LNCAP (cell line): ENCODE measurements around the gene HIVEP3.

ENCODE experiments used
- TF ChIP-seq, protein P1 (sequence below): fragments of 450-650 bp; IDR thresholded peaks from 2 replicates; pipeline ENCODE4 v1.5.1; 2017; ENCODE audit warnings: mild to moderate bottlenecking

HIVEP3 gene

DNA sequence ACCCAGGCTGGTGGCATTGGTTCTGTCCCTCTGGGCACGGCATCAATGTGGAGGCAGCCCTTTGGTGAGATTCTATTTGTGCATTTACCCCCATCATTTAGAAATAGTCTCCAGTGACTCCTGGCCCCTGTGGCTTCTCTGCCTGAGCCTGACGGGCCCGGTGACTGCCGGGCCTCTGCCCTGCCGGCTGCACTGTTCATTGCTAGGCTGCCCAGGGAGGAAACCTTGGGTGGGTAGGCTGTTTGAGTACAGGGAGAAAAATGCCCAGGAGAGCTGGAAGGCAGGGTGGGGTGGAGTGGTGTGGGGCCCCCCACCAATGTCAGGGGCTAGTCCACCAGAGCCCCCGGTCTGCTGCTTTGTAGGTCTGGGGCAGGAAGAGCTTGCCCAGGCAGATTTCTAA, 410.9 kb downstream of the HIVEP3 start:
- TF ChIP-seq, protein P1, sequence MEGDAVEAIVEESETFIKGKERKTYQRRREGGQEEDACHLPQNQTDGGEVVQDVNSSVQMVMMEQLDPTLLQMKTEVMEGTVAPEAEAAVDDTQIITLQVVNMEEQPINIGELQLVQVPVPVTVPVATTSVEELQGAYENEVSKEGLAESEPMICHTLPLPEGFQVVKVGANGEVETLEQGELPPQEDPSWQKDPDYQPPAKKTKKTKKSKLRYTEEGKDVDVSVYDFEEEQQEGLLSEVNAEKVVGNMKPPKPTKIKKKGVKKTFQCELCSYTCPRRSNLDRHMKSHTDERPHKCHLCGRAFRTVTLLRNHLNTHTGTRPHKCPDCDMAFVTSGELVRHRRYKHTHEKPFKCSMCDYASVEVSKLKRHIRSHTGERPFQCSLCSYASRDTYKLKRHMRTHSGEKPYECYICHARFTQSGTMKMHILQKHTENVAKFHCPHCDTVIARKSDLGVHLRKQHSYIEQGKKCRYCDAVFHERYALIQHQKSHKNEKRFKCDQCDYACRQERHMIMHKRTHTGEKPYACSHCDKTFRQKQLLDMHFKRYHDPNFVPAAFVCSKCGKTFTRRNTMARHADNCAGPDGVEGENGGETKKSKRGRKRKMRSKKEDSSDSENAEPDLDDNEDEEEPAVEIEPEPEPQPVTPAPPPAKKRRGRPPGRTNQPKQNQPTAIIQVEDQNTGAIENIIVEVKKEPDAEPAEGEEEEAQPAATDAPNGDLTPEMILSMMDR, result no peak

DNA sequence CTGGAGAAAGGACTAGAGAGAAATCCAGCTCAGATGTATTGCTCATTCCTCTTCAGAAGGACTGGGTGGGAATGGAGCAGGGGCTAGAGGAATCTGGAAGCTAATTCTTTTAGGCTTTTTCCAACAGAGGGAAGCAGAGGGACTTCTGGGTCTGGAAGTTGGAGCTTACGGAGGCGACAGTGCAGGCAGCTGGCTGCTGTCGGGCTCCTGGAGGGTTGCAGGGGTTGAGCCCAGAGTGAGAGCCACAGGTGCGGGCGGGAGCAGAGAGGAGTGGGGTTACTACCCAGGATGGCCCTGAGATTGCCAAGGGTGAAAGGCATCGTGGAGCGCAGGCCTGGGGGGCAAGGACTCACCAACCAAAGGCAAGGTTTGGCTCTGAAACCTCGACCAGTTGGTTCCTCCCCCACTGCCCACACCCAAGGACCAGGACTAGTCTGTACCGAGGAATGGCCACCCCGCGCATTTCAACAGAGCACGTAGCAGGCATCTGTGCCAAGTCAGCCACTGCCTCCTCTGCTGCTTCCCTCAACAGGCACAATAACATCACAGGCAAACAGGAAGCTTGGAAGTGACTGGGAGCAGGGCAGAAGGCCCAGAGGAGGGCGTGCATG, 411.5 kb downstream of the HIVEP3 start:
- TF ChIP-seq, protein P1, result no peak

DNA sequence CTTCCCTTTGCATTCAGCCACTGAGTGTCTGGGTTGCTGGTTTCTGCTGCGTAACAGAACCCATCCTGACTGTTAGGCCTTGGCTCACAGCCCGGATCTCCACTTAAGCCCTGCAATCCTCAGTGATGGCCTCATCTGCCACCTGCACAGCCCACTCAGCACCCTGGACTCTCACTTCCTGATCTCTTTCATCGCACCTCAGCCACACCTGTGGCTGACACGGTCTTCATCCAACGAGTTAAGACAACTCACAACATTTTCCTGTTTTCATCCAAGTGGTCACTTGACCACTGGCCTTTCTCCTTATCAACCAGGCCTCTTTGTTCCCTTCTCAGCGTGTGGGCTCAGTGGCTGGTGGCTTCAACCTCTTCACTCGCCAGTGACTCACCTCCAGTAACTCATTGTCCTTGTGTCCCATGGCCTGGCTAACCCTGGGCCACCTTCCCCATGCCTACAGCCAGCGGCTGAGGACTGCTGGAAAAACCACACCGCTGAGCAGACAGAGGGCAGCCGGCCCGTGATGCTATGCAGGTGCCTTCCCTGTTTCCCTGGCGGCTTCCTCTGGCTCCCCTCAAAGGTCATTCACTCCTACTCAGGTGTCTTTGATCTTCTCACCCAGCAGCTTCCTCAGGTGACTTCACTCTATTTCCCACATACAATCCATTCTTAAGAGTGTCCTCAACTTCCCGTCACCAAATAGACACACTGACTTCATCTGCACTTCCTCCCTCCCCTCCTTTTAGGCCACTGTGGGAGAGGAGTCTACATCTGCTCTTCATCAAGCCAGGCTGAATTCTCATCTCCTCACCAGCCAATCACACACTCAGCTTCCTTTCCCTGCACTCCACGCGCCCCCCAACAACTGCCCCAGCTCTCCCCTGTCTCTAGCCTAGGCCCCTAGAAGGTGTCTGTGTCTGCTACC, 414.3 kb downstream of the HIVEP3 start:
- TF ChIP-seq, protein P1, result no peak

DNA sequence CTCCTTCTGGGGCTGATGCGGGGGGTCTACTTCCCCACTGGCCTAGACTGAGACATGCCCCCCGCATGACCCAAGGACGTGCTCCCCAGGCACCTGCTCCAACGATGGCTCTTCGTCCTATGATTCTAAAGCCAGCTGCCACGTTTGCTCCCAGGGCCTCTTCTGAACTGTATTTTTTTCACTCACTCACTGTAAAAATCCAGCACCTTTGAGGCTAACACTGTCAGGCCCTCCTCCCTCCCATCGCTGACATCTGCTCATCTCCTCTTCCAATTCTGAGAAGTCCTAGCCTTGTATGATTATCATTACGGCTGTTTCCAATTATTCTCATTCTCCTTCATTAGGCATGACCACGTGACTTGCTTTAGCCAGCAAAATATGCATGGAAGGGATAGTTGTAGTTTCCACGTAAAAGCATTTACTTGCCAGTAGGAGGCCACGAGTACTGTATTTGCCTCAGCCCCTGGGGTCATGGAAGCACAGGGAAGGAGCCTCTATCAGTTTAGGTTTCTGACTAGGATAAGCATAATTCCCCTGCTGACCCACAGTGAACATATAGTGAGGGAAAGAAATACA, 415.1 kb downstream of the HIVEP3 start:
- TF ChIP-seq, protein P1, result no peak

DNA sequence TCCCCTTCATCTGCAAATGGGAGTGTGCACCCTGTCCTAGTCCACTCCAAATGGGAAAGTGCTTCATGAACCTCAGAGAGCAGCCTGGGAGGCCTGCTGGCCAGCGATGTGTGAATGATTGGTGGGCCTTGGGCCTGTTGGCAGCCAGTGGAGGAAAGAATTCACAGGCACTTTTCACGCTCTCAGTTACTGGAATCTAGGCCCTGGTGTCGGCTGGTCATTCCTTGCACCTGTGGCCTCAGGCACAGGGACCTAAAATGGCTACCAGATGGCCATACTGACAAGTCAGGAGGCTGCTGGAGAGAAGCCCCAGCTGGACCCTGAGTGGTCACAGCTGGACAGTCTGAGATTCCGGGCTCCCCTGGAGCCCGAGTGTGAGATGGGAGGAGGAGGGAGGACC, 415.8 kb downstream of the HIVEP3 start:
- TF ChIP-seq, protein P1, result no peak

DNA sequence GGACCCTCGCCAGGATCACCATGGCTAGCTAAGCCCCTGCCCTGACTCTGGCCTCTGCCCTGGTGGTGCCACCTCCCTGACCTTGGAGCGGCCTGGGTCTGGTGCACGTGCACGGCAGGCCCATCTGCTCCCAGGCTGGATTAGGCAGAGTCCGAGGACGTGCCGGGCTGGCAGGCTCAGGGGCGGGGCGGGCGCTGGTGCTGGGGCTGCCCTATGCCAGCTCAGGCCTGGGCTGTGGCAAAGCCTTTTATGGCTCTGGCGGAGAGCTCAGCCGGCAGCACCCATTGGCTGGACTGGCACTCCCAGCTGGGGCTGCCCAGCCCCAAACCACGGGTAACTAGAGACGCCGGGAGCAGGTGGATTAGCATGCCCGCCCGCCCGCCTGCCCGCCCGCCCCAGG, 417.1 kb downstream of the HIVEP3 start:
- TF ChIP-seq, protein P1, result no peak

DNA sequence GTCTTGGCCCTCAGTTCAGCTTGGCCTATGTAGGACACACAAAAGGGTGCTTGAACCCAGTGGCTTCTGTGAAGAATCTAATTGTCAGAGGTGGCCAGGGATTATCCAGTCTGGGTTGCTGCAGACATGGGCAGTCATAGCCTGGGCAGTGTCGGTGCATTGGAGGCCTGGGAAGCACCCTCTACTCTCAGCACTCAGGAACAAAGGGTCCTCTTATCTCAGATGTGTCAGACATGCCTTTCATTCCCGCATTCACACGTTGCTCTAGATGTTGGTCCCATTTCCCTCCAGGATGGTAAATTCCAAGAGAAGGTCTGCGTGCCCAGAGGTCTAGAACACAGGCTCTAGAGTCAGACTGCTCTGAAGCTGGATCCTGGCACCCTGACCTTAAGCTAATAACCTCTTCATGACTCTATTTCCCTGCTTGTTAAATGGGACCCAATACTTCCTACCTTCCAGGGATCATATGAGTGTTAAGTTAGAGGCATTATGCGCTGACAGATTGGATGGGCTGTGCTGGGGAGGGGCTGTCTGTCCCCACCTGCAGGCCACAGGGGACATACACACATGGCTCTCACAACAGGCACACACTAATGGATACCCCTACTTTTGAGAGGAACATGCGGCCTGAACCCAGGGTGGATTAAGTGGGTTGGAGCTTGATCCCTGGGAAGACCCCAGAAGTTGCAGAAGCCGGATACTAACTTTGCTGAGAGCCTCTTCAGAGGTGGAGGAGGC, 417.8 kb downstream of the HIVEP3 start:
- TF ChIP-seq, protein P1, result no peak
